Gastroesophageal sphincter (tissue), 4 donors: ENCODE results near the gene DUOX1. TPM values are rescaled to one million over a fixed set of nuclear protein-coding genes. Genes with fewer than 3 reads are reported as not detected.

Source experiments
- ATAC-seq: fragments of 150-250 bp; one replicate; pipeline ENCODE4 v1.9.1; 2016; ENCODE audit warnings: mild to moderate bottlenecking, moderate library complexity
- H3K27ac ChIP-seq, 4 donors: fragments of 200-600 bp; sonication (generic) in 3 of 4; 1 replicate in 3 of 4; 2 replicates in 1 of 4; pipeline ENCODE4 v1.5.1; 2016 to 2019
- H3K27me3 ChIP-seq: fragments of 200-600 bp; sonication (generic); one replicate; pipeline ENCODE4 v1.5.1; 2019
- H3K36me3 ChIP-seq, 2 donors: fragments of 200-600 bp; sonication (generic); one replicate each; pipeline ENCODE4 v1.5.1; 2019; ENCODE audit warnings: control low read depth in 1 of 2
- H3K4me1 ChIP-seq, 3 donors: fragments of 200-600 bp; sonication (generic); 1 replicate in 2 of 3; 2 replicates in 1 of 3; pipeline ENCODE4 v1.5.1; 2016 to 2019; ENCODE audit warnings: control low read depth in 2 of 3
- H3K4me3 ChIP-seq, 2 donors: fragments of 200-600 bp; sonication (generic); one replicate each; pipeline ENCODE4 v1.5.1; 2019; ENCODE audit warnings: mild to moderate bottlenecking in 1 of 2, moderate library complexity in 1 of 2
- H3K9me3 ChIP-seq, 3 donors: fragments of 200-600 bp; sonication (generic); one replicate each; pipeline ENCODE4 v1.5.1; 2017 to 2019; ENCODE audit warnings: control low read depth in 2 of 3
- CTCF ChIP-seq, 4 experiments: fragments of 200-600 bp in 2 of 4; fragments of 450-650 bp in 2 of 4; sonication (generic) in 1 of 4; IDR thresholded peaks; one replicate each; pipeline ENCODE4 v1.5.1; 2017 to 2019; ENCODE audit warnings: antibody characterized with exemption in 4 of 4, mild to moderate bottlenecking in 2 of 4, moderate library complexity in 2 of 4
- EP300 ChIP-seq: sonication (generic); formaldehyde crosslinking; IDR thresholded peaks from one replicate; pipeline ENCODE4 v1.6.1; 2017; ENCODE audit warnings: antibody characterized with exemption, mild to moderate bottlenecking
- POLR2A ChIP-seq, 2 donors: fragments of 450-650 bp; IDR thresholded peaks; one replicate each; pipeline ENCODE4 v1.6.1; 2017; ENCODE audit warnings: antibody characterized with exemption in 2 of 2, mild to moderate bottlenecking in 2 of 2, moderate library complexity in 1 of 2
- POLR2AphosphoS5 ChIP-seq: sonication (generic); formaldehyde crosslinking; IDR thresholded peaks from one replicate; pipeline ENCODE4 v1.6.1; 2017; ENCODE audit warnings: antibody characterized with exemption
- WGBS, 2 donors: methylation state at CpG; one replicate each; pipeline ENCODE4 v1.1.5; 2018; ENCODE audit warnings: low coverage in 1 of 2; 5-methylcytosine and 5-hydroxymethylcytosine counted together
- total RNA-seq, 4 donors: library from RNA; depleted of rRNA; stranded (reverse); fragments of >200 nt; gene quantifications; one replicate each; pipeline ENCODE4 v1.1.0, GENCODE V29; 2016

The DUOX1 gene
- total RNA-seq, 4 donors from 2014 or later, result 0.08 to 2.7 (median 1.1) TPM

GRCh38 chr15:45212493-45212892 is 82.7 kb downstream of the DUOX1 start:
- Histone ChIP-seq H3K4me1 (no peaks in the 10 kb centered on the region), H3K4me3 (no peak overlapping the region), H3K27ac (no peak overlapping the region), H3K36me3 (no peaks in the 10 kb centered on the region), H3K27me3 (peaks cover 15% of the 10 kb centered on the region), H3K9me3 (no peaks in the 10 kb centered on the region)
- TF ChIP-seq POLR2AphosphoS5 (no peak), EP300 (no peak), POLR2A (IDR thresholded peaks at IDR 0.05) (no peak), CTCF (IDR thresholded peaks at IDR 0.05) (no peak)
- WGBS, 2 donors, result 86 to 89% methylated on average over 1 of the region's 1 CpG
- no peak for ATAC-seq

Other genes starting within 250 kb of the DUOX1 start
- not detected for gene TERB2, start 173.3 kb upstream of the DUOX1 start, total RNA-seq
- gene SORD, start 106.8 kb upstream of the DUOX1 start, total RNA-seq, result 1 to 10 TPM; 2.6 to 9.4 (median 7.9) TPM
- gene DUOX2, start 15.8 kb upstream of the DUOX1 start, total RNA-seq, result 1 to 10 TPM in 1 of 4 donors, under 1 TPM in 3; 0.13 to 1.5 (median 0.54) TPM
- under 1 TPM in 2 of 4 donors, not detected in 2; 0.49 to 0.62 TPM for gene DUOXA2, start 15.7 kb upstream of the DUOX1 start, total RNA-seq
- gene DUOXA1, start 115 bp upstream of the DUOX1 start, total RNA-seq, result 1 to 10 TPM in 2 of 4 donors, under 1 TPM in 1, not detected in 1; 0.67 to 1.7 (median 1.7) TPM
- gene SHF, start 58.0 kb downstream of the DUOX1 start, total RNA-seq, result 1 to 10 TPM; 4.4 to 10.0 (median 7.4) TPM
- gene SLC28A2, start 122.2 kb downstream of the DUOX1 start, total RNA-seq, result not detected
- 10 to 100 TPM; 15.4 to 38.3 (median 25.4) TPM for gene GATM, start 248.6 kb downstream of the DUOX1 start, total RNA-seq